Measurements from ENCODE around the gene MRPL42.

The MRPL42 gene

DNA sequence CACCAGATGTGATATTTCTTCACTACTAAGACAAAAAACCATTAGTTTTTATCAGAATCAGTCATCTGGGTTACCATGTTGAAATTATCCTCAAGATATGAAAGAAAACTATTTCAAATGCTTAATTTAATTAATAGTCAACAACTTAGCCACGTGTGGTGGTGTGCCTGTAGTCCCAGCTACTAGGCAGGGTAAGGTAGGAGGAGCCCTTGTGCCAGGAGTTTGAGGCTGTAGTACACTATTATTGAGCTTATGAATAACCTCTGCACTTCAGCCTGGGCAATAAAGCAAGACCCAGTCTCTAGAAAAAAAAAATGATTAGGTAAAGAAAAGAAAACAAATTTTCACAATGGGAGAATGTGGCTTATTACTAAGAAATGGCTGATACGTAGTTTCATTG lies 33.4 kb downstream of the MRPL42 start:
- DNase-seq: no peak

DNA sequence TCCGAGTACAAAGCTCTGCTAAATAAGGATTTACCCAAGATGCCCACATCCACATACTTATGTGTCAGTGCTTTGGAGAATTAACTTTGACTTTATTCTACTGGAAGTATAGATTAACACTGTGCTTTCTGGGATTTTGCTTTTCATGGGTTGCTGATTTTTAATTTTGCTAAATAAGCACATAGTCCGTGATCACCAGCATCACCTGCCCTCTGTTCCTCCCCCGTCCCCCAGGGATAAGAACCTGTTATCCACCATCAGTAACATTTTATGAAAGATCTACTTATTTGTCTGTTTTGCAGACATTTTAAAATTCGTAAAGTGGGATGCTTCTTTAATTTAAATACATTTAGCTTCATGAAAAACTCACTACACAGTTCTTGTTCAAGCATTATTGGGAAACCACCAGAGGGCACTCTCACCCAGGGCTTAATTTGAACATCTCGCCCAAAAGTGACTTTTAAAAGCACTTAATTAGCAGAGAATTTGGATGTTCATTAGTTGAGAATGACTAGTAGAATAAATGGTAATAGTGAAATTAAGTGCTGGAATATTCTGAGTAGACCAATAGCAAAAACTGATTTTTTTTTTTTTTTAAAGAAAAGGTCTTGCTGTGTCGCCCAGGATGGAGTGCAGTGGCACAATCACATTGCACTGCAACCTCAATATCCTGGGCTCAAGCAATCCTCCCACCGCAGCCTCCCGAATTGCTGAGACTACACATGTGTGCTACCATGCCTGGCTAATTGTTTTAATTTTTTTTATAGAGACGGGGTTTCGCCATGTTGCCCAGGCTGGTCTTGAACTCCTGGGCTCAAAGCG lies 35.7 kb downstream of the MRPL42 start:
- peak; percentile 52 for DNase-seq

GRCh38 chr12:93507165-93507564 lies 39.9 kb downstream of the MRPL42 start:
- DNase-seq: no peak

- DNase-seq: no peak
Measured at GRCh38 chr12:93509506-93509905, 42.2 kb downstream of the MRPL42 start.

- no peak for DNase-seq
Measured at GRCh38 chr12:93514853-93515252, 47.5 kb downstream of the MRPL42 start.

GRCh38 chr12:93518725-93519124 lies 51.4 kb downstream of the MRPL42 start:
- no peak for DNase-seq

DNA sequence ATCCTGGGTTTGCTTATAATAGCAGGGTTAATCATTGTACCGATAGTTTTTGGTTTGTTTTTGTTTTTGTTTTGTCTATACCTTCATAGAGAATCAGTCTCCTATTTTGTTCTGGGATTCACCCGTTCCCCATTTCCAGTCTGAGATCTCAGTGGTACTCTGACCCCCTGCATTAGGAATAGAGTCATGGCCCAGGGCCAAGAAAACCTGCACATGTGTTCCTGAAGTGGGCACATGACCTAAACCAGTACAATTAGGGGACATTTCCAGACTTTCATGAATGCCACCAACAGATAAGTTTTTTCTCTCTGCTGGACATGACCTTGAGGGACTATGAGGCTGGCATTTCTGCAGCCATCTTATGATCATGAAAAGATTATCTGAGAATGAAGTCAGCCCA lies 52.5 kb downstream of the MRPL42 start:
- DNase-seq: no peak

GRCh38 chr12:93520454-93520853 lies 53.1 kb downstream of the MRPL42 start:
- DNase-seq: no peak

GRCh38 chr12:93521225-93522080 lies 54.1 kb downstream of the MRPL42 start:
- no peak for DNase-seq

DNA sequence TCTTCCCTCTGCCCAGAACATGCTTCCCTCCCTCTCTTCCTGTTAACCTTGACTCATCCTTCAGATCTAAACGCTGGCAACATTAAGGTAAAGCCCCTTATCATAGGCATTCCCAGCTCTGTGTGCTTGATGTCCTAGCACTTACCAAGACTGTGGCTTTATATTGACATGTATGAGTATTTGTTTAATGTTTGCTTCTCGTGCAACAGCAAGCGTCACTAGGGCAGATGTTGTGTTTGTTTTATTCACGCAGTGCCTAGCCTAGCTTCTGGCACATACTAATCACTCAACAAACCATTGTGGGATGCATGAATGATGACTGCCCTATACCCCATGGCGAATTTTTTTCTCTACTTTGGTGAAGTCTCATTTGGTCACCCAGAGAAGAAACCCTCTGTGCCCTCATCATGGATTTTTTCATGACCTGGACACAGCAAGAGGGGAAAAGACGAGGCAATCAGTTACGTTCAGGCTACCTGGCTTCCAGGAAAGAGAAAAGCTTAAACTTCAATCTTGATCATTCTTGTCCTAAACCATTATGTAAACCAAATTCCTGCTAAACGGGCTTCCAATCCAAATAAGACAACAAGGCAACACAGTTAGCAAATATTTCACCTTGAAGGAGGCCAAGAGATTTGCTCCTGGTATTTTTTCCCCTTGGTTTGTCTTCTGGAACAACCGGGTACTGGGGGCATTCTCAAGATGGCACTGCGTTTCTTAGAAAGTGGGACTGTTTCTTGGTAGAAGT lies 57.2 kb downstream of the MRPL42 start:
- no peak for DNase-seq

GRCh38 chr12:93526786-93527428 lies 59.6 kb downstream of the MRPL42 start:
- no peak for DNase-seq

DNA sequence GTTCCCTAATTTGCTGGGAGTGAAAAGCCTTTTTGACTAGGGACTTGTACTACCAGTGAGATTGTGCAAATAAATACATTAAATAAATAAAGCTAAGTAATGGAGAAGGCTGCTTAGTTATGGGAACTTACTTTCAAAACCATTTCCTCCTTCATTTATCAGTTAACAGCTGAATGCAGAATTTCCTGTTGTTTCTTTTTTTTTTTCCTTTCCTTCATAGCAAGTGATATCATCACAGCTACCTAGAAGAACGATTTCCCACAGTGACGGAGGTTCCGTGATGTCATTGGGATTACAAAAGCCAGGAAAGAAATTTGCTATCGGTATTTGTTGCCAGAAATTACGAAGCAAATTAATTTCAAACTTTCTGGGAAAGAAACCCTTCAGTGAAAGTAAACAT lies 63.0 kb downstream of the MRPL42 start:
- DNase-seq: no peak

DNA sequence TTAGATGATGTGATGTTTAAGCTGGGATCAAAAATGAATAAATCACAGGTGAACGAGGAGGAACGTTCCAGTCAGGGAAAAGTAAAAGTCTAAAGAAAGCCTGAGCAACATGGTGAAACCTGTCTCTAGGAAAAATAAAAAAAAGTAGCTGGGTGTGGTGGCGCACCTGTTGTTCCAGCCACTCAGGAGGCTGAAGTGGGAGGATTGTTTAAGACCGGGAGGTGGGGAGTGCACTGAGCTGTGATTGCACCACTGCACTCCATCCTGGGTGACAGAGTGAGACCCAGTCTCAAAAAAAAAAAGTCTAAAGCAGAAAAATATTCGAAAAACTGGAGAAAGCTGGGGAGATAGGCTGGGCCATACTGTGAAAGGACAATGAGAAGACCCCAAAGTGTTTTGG lies 66.0 kb downstream of the MRPL42 start:
- DNase-seq: no peak

DNA sequence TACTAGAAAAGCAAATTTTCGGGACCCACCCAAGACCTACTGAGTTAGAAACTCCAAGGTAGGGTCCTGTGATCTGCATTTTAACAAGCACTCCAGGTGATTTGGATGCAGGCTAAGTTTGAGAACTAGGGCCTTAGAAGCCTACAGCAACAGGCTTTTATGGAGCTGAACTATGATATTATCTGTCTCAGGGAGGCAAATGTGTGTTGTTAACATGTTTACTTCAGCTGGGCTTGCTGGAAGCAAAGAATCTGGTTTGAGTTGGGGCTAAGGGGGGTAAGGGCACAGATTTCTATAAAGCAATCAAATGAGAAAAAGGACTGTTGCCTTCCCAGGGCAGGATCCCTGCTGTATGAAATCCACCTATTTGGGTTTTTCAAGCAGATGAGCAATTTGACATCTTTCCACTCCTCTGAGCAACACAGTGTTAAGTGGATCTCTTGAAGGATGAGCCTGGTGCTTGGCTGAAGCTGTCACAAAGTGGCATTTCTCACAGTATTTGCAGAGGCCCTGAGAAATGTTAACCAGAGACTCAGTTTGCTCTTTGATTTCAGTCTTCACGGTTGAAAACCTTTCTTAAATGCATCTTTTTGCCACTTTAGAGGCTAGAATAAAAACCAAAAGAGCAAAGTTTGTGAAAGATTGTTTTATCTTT lies 68.9 kb downstream of the MRPL42 start:
- no peak for DNase-seq

DNA sequence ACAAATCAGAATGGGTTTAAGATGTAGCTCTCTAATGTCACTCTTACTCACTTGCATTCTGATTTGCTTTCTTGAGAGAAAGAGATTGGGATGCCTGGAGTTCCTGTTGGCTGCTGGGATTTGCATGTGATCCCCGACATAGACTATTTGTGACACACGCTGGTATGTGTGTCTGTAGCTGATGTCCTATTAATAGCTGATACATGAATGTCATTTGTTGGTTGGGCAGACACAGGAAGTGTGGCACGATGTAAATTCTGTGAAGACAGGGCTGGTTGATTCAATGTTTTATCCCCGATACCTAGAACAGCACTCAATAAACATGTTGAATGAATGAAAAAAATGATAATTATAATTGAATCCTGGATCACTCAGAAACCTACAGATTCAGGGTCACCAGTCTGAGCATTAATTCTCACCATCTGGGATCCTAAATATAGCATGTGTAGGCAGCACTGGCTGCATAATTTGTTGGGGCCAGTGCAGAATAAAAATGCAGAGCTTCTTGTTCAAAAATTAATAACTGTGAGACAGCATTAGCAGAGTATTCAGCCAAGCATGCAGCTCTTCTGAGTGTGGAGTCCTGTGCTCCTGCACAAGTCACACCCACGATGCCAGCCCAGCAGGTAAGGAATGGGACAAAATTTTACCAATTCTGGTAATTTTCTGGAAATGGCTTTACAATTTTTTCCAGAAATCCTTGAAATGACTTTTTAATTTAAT lies 69.6 kb downstream of the MRPL42 start:
- no peak for DNase-seq

GRCh38 chr12:93537769-93538168 lies 70.5 kb downstream of the MRPL42 start:
- no peak for DNase-seq

DNA sequence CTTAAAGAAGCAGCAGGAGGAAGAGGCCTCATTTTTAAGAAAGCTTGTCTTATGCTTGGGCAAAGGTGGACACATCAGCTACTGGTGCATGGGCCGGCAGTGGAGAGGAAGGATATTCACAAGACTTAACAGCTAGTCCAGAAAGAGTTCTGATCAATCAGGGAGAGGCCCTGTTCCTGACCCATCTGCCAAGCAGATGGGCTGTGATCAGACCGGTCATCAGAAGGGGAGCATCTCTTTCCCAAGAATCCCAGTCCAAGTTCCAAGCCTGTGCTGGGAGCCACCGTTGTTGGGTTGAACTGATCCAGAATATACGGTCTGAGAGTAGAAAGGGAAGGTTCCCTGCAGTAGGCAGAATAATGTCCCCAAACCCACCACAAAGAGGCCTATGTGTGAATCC lies 72.5 kb downstream of the MRPL42 start:
- no peak for DNase-seq

DNA sequence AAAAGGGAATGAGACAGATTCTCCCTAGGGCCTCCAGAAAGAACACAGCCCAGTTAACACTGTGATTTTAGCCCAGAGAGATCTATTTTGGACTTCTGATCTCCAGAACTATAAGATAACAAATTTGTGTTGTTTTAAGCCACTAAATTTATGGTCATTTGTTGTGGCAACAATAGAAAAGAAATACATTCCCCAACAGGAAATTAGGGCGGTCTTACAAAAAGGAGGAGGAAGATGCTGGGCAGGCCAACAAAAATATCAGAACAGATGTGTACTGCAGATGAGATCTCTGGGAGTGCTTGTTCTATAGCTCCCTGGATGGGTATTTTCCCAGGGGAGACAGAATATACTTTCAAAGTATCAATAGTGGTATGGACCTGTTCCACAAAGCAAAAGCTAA lies 73.2 kb downstream of the MRPL42 start:
- DNase-seq: no peak

DNA sequence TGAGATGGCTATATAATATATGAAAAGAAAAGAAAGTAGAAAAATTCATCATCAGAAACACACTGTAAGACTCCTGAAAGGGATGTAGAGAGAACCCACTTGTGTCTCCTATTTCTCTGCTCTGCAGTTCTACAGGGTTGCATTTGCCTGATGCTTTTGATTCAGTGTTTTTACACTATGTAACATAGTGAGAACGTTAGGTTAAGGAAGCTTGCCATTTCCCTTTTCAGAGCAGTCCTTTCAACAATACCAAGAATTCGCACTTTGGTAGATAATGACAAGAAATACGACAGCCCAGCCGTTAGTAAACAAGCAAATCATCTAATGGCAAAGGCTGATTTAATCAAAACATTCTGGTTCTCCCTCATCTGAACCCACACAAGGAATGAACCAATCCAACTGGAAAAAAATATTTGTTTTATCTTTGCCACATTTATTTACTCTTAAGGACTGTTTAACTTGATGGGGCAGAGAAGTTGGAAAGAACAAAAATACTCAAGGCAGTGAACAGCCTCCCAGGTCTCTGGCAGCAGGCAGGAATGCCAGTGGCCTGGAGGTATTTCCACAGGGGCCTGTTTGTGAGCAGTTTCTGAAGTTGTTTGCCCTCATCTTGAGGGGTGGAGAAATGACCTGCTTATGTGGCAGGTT lies 74.4 kb downstream of the MRPL42 start:
- no peak for DNase-seq

GRCh38 chr12:93547778-93548177 lies 80.5 kb downstream of the MRPL42 start:
- no peak for DNase-seq

DNA sequence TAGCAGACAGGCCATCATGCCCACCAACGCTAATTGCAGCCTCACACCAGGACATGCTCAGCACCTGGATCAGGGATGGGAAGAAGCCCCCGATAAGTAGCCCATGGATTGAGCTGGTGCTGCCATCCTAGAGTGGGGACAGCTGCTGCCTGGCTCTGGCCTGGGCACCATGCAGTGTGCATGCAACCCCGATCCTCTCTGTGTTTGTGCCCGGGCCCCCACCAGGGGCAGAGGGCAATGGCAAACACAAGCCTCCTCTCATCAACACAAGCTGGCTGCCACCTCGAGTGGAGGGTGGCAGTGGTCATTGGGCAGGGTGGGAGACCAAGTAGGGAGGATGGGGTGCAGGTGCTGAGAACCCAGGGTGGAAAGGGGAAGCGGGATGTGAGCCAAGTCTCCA lies 81.9 kb downstream of the MRPL42 start:
- no peak for DNase-seq
